SK-N-SH (cell line): ENCODE data around the gene DEXI. TPM values are rescaled to one million over a fixed set of nuclear protein-coding genes. Genes with fewer than 3 reads are reported as not detected.
A peak's percentile ranks its signal among the peaks of the same experiment; 100 is the strongest.

Experiments
- CTCF ChIA-PET: fragments of 300-600, 350-600 bp; formaldehyde crosslinking; extraction: SDS; loops from one replicate; lab custom pipeline; 2021; lab: Yijun Ruan, JAX
- POLR2A ChIA-PET: fragments of 350-600 bp; sonication (Branson Sonifier 250); formaldehyde crosslinking; extraction: SDS; loops from one replicate; lab custom pipeline; 2020; ENCODE audit warnings: antibody characterized with exemption, inconsistent platforms; lab: Yijun Ruan, JAX
- DNase-seq: peaks from one replicate; pipeline ENCODE4 v3.0.0; 2012
- H2AFZ ChIP-seq: fragments of 200-600 bp; sonication (generic); 2 replicates; pipeline ENCODE4 v1.8.1; 2016; ENCODE audit warnings: antibody characterized with exemption, mild to moderate bottlenecking, low read depth
- H3F3A ChIP-seq: fragments of 200-600 bp; sonication (generic); replicated peaks from 2 replicates; pipeline ENCODE3; 2016; ENCODE audit warnings: antibody characterized with exemption, mild to moderate bottlenecking; ENCODE audit not compliant: insufficient read depth
- H3K27ac ChIP-seq, 2 experiments: fragments of 200-500 bp in 1 of 2; fragments of 200-600 bp in 1 of 2; sonication (Bioruptor generic) in 1 of 2; sonication (generic), shearing (Covaris generic) in 1 of 2; 2 replicates each; pipeline versions ENCODE4 v1.5.1 to v1.6.1; 2014 to 2016; ENCODE audit warnings: low read depth in 2 of 2, inconsistent platforms in 1 of 2, low read length in 1 of 2, mild to moderate bottlenecking in 1 of 2, mixed read lengths in 1 of 2
- H3K27me3 ChIP-seq: fragments of 200-600 bp; sonication (generic), shearing (Covaris generic); 2 replicates; pipeline ENCODE4 v1.6.1; 2016; ENCODE audit warnings: mixed run types; ENCODE audit not compliant: insufficient read depth
- H3K36me3 ChIP-seq, 2 experiments: fragments of 200-500 bp in 1 of 2; fragments of 200-600 bp in 1 of 2; sonication (Bioruptor generic) in 1 of 2; sonication (generic) in 1 of 2; replicated peaks in 1 of 2; 2 replicates each; pipeline versions ENCODE3 to v1.5.1; 2014 to 2016; ENCODE audit warnings: low read length in 1 of 2, mild to moderate bottlenecking in 1 of 2; ENCODE audit not compliant: insufficient read depth in 2 of 2, control insufficient read depth in 1 of 2
- H3K4me1 ChIP-seq, 2 experiments: fragments of 200-500 bp in 1 of 2; fragments of 200-600 bp in 1 of 2; sonication (Bioruptor generic) in 1 of 2; sonication (generic), shearing (Covaris generic) in 1 of 2; 2 replicates each; pipeline versions ENCODE4 v1.5.1 to v1.6.1; 2014 to 2016; ENCODE audit warnings: low read depth in 1 of 2, low read length in 1 of 2, mixed run types in 1 of 2; ENCODE audit not compliant: insufficient read depth in 2 of 2, control insufficient read depth in 1 of 2
- H3K4me2 ChIP-seq: fragments of 200-600 bp; sonication (generic), shearing (Covaris generic); 2 replicates; pipeline ENCODE4 v1.6.1; 2017; ENCODE audit warnings: mixed run types
- H3K4me3 ChIP-seq, 2 experiments: fragments of 200-500 bp in 1 of 2; fragments of 200-600 bp in 1 of 2; sonication (Bioruptor generic) in 1 of 2; sonication (generic), shearing (Covaris generic) in 1 of 2; 2 replicates each; pipeline versions ENCODE4 v1.5.1 to v1.8.1; 2014 to 2016; ENCODE audit warnings: low read depth in 2 of 2, inconsistent platforms in 1 of 2, low read length in 1 of 2, mild to moderate bottlenecking in 1 of 2, mixed read lengths in 1 of 2, moderate library complexity in 1 of 2
- H3K79me2 ChIP-seq: fragments of 200-600 bp; sonication (generic); 2 replicates; pipeline ENCODE4 v1.8.1; 2017; ENCODE audit warnings: mild to moderate bottlenecking; ENCODE audit not compliant: insufficient read depth
- H3K9ac ChIP-seq: fragments of 200-600 bp; sonication (generic); 2 replicates; pipeline ENCODE4 v1.6.1; 2017; ENCODE audit warnings: mixed run types
- H3K9me2 ChIP-seq: fragments of 200-600 bp; sonication (generic); 2 replicates; pipeline ENCODE4 v1.6.1; 2017; ENCODE audit warnings: mixed run types
- H3K9me3 ChIP-seq: fragments of 200-600 bp; sonication (generic); 2 replicates; pipeline ENCODE4 v1.6.1; 2017; ENCODE audit warnings: mixed run types, mild to moderate bottlenecking, moderate library complexity
- H4K20me1 ChIP-seq: fragments of 200-600 bp; sonication (generic); 2 replicates; pipeline ENCODE4 v1.6.1; 2017; ENCODE audit warnings: mild to moderate bottlenecking, mixed run types; ENCODE audit not compliant: insufficient read depth
- EZH2phosphoT487 ChIP-seq: fragments of 200-600 bp; sonication (generic); IDR thresholded peaks from 2 replicates; pipeline ENCODE4 v1.6.1; 2017; ENCODE audit warnings: low read depth, mixed run types, mild to moderate bottlenecking, antibody characterized with exemption, moderate library complexity, borderline replicate concordance
- FOXM1 ChIP-seq: IDR thresholded peaks from 2 replicates; pipeline ENCODE4 v1.4.0; 2012; ENCODE audit warnings: low read depth, mild to moderate bottlenecking
- GABPA ChIP-seq: IDR thresholded peaks from 2 replicates; pipeline ENCODE4 v1.4.0; 2012; ENCODE audit warnings: low read depth, mild to moderate bottlenecking
- GATA2 ChIP-seq: sonication (generic); formaldehyde crosslinking; IDR thresholded peaks from 2 replicates; pipeline ENCODE4 v1.5.0; 2020; ENCODE audit warnings: mild to moderate bottlenecking, missing genetic modification reagents
- MAX ChIP-seq: IDR thresholded peaks from 2 replicates; pipeline ENCODE4 v1.4.0; 2012; ENCODE audit warnings: low read depth
- NFIC ChIP-seq: IDR thresholded peaks from 2 replicates; pipeline ENCODE4 v1.4.0; 2012; ENCODE audit warnings: borderline replicate concordance
- NRF1 ChIP-seq: IDR thresholded peaks from 2 replicates; pipeline ENCODE4 v1.6.1; 2012; ENCODE audit warnings: low read depth, mild to moderate bottlenecking, low read length
- PBX3 ChIP-seq: IDR thresholded peaks from 2 replicates; pipeline ENCODE4; 2012
- POLR2AphosphoS5 ChIP-seq: IDR thresholded peaks from 2 replicates; pipeline ENCODE4 v1.6.1; 2012; ENCODE audit warnings: low read depth, low read length
- RCOR1 ChIP-seq: fragments of 150-350 bp; IDR thresholded peaks from 2 replicates; pipeline ENCODE4 v1.6.1; 2017; ENCODE audit warnings: antibody characterized with exemption, low read length
- REST ChIP-seq: IDR thresholded peaks from 2 replicates; pipeline ENCODE4 v1.6.1; 2012; ENCODE audit warnings: mild to moderate bottlenecking, low read depth, low read length, moderate library complexity
- RFX5 ChIP-seq: IDR thresholded peaks from 2 replicates; pipeline ENCODE4 v1.6.1; 2012; ENCODE audit warnings: mild to moderate bottlenecking, improper control_type of control experiment, low read length
- SIN3A ChIP-seq: IDR thresholded peaks from 2 replicates; pipeline ENCODE4 v1.6.1; 2012; ENCODE audit warnings: low read depth, mild to moderate bottlenecking, low read length, moderate library complexity, borderline replicate concordance
- SMC3 ChIP-seq: IDR thresholded peaks from 2 replicates; pipeline ENCODE4 v1.6.1; 2012; ENCODE audit warnings: low read depth, low read length, improper control_type of control experiment
- TAF1 ChIP-seq: IDR thresholded peaks from 2 replicates; pipeline ENCODE4 v1.6.1; 2012; ENCODE audit warnings: low read depth, mild to moderate bottlenecking, low read length, moderate library complexity, borderline replicate concordance
- TCF12 ChIP-seq: IDR thresholded peaks from 2 replicates; pipeline ENCODE4 v1.4.0; 2012
- YY1 ChIP-seq: IDR thresholded peaks from 2 replicates; pipeline ENCODE4 v1.4.0; 2012; ENCODE audit warnings: low read depth, mild to moderate bottlenecking
- WGBS: methylation state at CpG from one replicate; pipeline ENCODE4 v1.1.6; 2017; ENCODE audit warnings: low lambda C conversion rate; 5-methylcytosine and 5-hydroxymethylcytosine counted together
- polyA plus RNA-seq, 3 experiments: library from polyadenylated mRNA; depleted of rRNA; stranded (reverse); fragments of >200 nt; gene quantifications; 2 replicates each; pipeline ENCODE4 v1.2.3, GENCODE V29; 2012
- TF ChIP-seq, protein P1 (sequence below): fragments of 150-350 bp; IDR thresholded peaks from 2 replicates; pipeline ENCODE4 v1.6.1; 2016; ENCODE audit warnings: mild to moderate bottlenecking, low read depth, low read length
- TF ChIP-seq, protein P2 (sequence below): fragments of 150-350 bp; IDR thresholded peaks from 2 replicates; pipeline ENCODE4 v1.6.1; 2017; ENCODE audit warnings: antibody characterized with exemption, low read length, low read depth, borderline replicate concordance

DEXI gene
- polyA plus RNA-seq, 1 of the 3 experiments (the other 2 are of a cell fraction) = 55.5 TPM

GRCh38 chr16:10978871-10979446 is 36.7 kb upstream of the DEXI start:
- Histone ChIP-seq H3K79me2 (no peaks in the 10 kb centered on the region), H3K9me2 (no peaks in the 10 kb centered on the region), H3K27me3 (no peaks in the 10 kb centered on the region), H3F3A (no peaks in the 10 kb centered on the region), H3K4me2 (no peak overlapping the region), H2AFZ (no peak overlapping the region), H3K27ac (peak overlapping the region in 1 of 2 experiments; percentile 30; a peak in 1 of 4 replicates), H3K4me3 (no peak overlapping the region), H3K9ac (no peak overlapping the region), H4K20me1 (no peaks in the 10 kb centered on the region), H3K4me1 (peaks cover 0 to 11% of the 10 kb centered on the region in 2 experiments; a peak in 2 of 4 replicates), H3K9me3 (no peaks in the 10 kb centered on the region), H3K36me3 (peaks cover 27 to 43% of the 10 kb centered on the region in 2 experiments)
- POLR2A ChIA-PET = no interaction called here
- WGBS = 91% methylated on average over 12 of the region's 14 CpGs
- DNase-seq = no peak
- CTCF ChIA-PET = interaction anchor here (0.8 to 2.2 kb wide), 3 partner anchors 8 to 277 kb away, joined by 3 to 16 read pairs (median 3); partner anchors contain the start of gene SOCS1
- no peak for TF ChIP-seq EZH2phosphoT487
- TF ChIP-seq NFIC = no peak

DNA sequence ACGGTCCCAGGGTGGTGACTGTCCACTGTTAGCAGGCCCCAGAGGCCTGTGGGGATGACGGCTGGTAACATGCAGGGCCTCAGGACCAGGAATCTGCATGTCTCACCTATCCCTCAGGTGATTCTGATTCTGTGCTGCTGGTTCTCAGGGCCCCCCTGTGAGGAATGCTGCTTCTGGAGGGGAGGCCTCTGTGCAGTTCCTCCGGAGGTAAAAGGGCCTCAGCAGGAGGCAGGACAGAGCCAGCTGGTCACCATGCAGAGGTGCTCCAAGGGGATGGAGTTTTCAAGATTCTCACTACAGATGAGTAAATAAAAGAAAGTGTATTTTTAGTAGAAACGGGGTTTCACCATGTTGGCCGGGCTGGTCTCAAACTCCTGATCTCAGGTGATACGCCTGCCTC is 35.9 kb upstream of the DEXI start:
- H3K9ac ChIP-seq = no peak overlapping the region
- TF ChIP-seq, protein P1, sequence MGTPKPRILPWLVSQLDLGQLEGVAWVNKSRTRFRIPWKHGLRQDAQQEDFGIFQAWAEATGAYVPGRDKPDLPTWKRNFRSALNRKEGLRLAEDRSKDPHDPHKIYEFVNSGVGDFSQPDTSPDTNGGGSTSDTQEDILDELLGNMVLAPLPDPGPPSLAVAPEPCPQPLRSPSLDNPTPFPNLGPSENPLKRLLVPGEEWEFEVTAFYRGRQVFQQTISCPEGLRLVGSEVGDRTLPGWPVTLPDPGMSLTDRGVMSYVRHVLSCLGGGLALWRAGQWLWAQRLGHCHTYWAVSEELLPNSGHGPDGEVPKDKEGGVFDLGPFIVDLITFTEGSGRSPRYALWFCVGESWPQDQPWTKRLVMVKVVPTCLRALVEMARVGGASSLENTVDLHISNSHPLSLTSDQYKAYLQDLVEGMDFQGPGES = no peak
- TF ChIP-seq REST = no peak
- TF ChIP-seq PBX3 = no peak
- no peak for TF ChIP-seq MAX
- TF ChIP-seq FOXM1 = no peak
- TF ChIP-seq GABPA = no peak
- TF ChIP-seq EZH2phosphoT487 = no peak
- TF ChIP-seq TAF1 = no peak
- TF ChIP-seq NFIC = no peak
- no peak for TF ChIP-seq RFX5
- TF ChIP-seq TCF12 = no peak
- TF ChIP-seq, protein P2, sequence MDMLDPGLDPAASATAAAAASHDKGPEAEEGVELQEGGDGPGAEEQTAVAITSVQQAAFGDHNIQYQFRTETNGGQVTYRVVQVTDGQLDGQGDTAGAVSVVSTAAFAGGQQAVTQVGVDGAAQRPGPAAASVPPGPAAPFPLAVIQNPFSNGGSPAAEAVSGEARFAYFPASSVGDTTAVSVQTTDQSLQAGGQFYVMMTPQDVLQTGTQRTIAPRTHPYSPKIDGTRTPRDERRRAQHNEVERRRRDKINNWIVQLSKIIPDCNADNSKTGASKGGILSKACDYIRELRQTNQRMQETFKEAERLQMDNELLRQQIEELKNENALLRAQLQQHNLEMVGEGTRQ = no peak
- TF ChIP-seq RCOR1 = no peak
- TF ChIP-seq SIN3A = no peak
- no peak for TF ChIP-seq NRF1
- TF ChIP-seq YY1 = no peak
- TF ChIP-seq SMC3 = no peak
- no peak for TF ChIP-seq POLR2AphosphoS5
- TF ChIP-seq GATA2 (CRISPR knock-in tag) = no peak
- H3K4me3 ChIP-seq = no peak overlapping the region
- H3K27me3 ChIP-seq = no peaks in the 10 kb centered on the region
- H4K20me1 ChIP-seq = no peaks in the 10 kb centered on the region
- H3K4me1 ChIP-seq = peaks cover 0 to 11% of the 10 kb centered on the region in 2 experiments; a peak in 2 of 4 replicates
- ChIA-PET CTCF (no interaction called here), POLR2A (no interaction called here)
- H3K9me3 ChIP-seq = no peaks in the 10 kb centered on the region
- H3K9me2 ChIP-seq = no peaks in the 10 kb centered on the region
- DNase-seq = no peak
- H3K36me3 ChIP-seq = peaks cover 27 to 44% of the 10 kb centered on the region in 2 experiments
- no peak overlapping the region for H3K4me2 ChIP-seq
- H3F3A ChIP-seq = no peaks in the 10 kb centered on the region
- WGBS = 94% methylated on average over 6 of the region's 6 CpGs
- H3K79me2 ChIP-seq = no peaks in the 10 kb centered on the region
- no peak overlapping the region for H2AFZ ChIP-seq
- no peak overlapping the region for H3K27ac ChIP-seq
